Measurements from ENCODE around the gene DTD1.

DTD1 gene

DNA sequence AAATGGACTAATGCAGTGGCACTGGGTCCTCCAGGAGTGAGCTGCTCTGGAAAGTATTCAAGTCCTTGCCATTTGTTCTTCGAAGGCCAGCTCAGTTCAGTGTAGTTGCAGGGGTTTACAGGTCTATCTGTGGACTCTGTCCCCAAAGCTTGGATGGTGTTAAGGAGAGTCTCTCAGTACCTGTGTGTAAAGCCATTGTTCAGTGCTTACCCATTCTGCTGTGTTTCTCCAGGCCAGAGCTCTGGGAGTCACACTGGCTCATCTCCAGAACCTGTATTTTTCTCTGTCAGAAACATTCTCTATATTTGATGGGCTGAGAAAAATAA lies 66.6 kb downstream of the DTD1 start:
- Histone ChIP-seq H3K9me2 (replicated peaks; ENCODE audit: control insufficient read depth, low read length) (no peaks in the 10 kb centered on the region), H3K4me1 (ENCODE audit: control insufficient read depth, low read length) (peaks cover 10% of the 10 kb centered on the region), H4K20me1 (ENCODE audit: control insufficient read depth, insufficient read depth, low read depth, low read length) (no peaks in the 10 kb centered on the region), H3F3A (ENCODE audit: control insufficient read depth, insufficient read depth) (no peaks in the 10 kb centered on the region), H3K4me3 (ENCODE audit: low read length) (no peak overlapping the region), H3K27me3 (ENCODE audit: control insufficient read depth, low read length) (no peaks in the 10 kb centered on the region), H3K36me3 (ENCODE audit: control insufficient read depth, low read length) (no peaks in the 10 kb centered on the region), H3K9me3 (ENCODE audit: control insufficient read depth, insufficient read depth, low read length) (no peaks in the 10 kb centered on the region), H3K4me2 (ENCODE audit: low read length) (no peak overlapping the region), H3K27ac (ENCODE audit: low read depth, low read length) (no peak overlapping the region), H3K79me2 (ENCODE audit: control insufficient read depth, low read length) (no peaks in the 10 kb centered on the region)
- TF ChIP-seq, protein P1, sequence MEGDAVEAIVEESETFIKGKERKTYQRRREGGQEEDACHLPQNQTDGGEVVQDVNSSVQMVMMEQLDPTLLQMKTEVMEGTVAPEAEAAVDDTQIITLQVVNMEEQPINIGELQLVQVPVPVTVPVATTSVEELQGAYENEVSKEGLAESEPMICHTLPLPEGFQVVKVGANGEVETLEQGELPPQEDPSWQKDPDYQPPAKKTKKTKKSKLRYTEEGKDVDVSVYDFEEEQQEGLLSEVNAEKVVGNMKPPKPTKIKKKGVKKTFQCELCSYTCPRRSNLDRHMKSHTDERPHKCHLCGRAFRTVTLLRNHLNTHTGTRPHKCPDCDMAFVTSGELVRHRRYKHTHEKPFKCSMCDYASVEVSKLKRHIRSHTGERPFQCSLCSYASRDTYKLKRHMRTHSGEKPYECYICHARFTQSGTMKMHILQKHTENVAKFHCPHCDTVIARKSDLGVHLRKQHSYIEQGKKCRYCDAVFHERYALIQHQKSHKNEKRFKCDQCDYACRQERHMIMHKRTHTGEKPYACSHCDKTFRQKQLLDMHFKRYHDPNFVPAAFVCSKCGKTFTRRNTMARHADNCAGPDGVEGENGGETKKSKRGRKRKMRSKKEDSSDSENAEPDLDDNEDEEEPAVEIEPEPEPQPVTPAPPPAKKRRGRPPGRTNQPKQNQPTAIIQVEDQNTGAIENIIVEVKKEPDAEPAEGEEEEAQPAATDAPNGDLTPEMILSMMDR (IDR thresholded peaks at IDR 0.05; ENCODE audit: low read depth, low read length, poor library complexity, severe bottlenecking) = no peak
- TF ChIP-seq EZH2phosphoT487 (IDR thresholded peaks at IDR 0.05; ENCODE audit: borderline replicate concordance, low read length) = no peak

DNA sequence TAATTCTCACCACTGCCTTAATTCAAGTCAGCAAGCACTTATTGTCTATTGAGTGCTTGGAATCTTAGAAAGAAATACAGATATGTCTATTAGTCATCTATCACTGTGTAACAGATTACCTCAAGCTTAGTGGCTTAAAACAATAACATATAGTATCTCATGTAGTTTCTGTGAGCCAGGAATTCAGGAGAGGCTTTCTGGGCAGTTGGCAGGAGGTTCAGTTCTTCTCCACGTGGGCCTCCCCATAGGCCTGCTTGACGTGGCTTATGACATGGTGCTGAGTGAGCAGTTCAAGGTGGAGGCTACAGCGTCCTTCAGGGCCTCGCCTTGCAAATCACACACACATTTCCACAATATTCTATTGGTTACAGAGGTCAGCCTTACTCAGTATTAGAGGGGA lies 69.7 kb downstream of the DTD1 start:
- H4K20me1 ChIP-seq (ENCODE audit: control insufficient read depth, insufficient read depth, low read depth, low read length) = no peaks in the 10 kb centered on the region
- no peak overlapping the region for H3K4me3 ChIP-seq (ENCODE audit: low read length)
- no peaks in the 10 kb centered on the region for H3K79me2 ChIP-seq (ENCODE audit: control insufficient read depth, low read length)
- H3K36me3 ChIP-seq (ENCODE audit: control insufficient read depth, low read length) = no peaks in the 10 kb centered on the region
- H3K27ac ChIP-seq (ENCODE audit: low read depth, low read length) = no peak overlapping the region
- no peaks in the 10 kb centered on the region for H3K27me3 ChIP-seq (ENCODE audit: control insufficient read depth, low read length)
- no peak overlapping the region for H3K4me2 ChIP-seq (ENCODE audit: low read length)
- no peaks in the 10 kb centered on the region for H3K9me2 ChIP-seq (replicated peaks; ENCODE audit: control insufficient read depth, low read length)
- H3K9me3 ChIP-seq (ENCODE audit: control insufficient read depth, insufficient read depth, low read length) = no peaks in the 10 kb centered on the region
- H3F3A ChIP-seq (ENCODE audit: control insufficient read depth, insufficient read depth) = no peaks in the 10 kb centered on the region
- TF ChIP-seq, protein P1 (IDR thresholded peaks at IDR 0.05; ENCODE audit: low read depth, low read length, poor library complexity, severe bottlenecking) = no peak
- TF ChIP-seq EZH2phosphoT487 (IDR thresholded peaks at IDR 0.05; ENCODE audit: borderline replicate concordance, low read length) = no peak
- peaks cover 10% of the 10 kb centered on the region for H3K4me1 ChIP-seq (ENCODE audit: control insufficient read depth, low read length)

DNA sequence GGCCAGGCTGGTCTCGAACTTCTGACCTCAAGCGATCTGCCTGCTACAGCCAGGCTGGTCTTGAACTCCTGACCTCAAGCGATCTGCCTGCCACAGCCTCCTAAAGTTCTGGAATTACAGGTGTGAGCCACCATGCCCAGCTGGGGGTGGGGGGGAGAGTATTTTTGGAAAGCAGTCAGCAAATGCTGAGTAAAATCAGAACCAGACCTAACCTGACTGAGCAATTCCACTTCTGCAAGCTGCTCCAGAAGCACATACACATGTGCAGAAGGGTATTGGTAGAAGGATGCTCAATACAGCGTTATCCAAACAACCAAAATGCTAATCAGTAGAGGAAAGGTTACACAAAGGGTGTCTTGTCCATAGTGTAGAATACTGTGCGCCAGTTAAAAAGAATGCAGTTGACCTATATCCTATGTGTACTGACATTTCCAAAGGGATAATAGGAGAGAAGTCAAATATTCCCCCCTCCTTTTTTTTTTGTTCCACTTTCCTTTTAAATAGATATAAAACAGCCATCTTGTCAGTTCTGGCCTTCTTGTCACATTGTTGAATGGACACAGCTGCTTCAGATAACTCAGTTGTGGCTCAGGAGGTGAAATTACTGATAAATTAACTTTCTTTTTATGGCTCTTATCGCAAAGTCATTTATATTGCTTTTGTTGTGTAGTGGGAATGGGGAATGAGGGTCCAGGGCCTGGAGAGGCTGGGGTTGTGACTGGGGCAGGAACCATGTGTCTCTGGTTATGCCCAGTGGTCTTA lies 74.6 kb downstream of the DTD1 start:
- H3K36me3 ChIP-seq (ENCODE audit: control insufficient read depth, low read length) = no peaks in the 10 kb centered on the region
- no peaks in the 10 kb centered on the region for H3K27me3 ChIP-seq (ENCODE audit: control insufficient read depth, low read length)
- H3K4me2 ChIP-seq (ENCODE audit: low read length) = no peak overlapping the region
- H3K9me2 ChIP-seq (replicated peaks; ENCODE audit: control insufficient read depth, low read length) = no peaks in the 10 kb centered on the region
- no peaks in the 10 kb centered on the region for H4K20me1 ChIP-seq (ENCODE audit: control insufficient read depth, insufficient read depth, low read depth, low read length)
- TF ChIP-seq EZH2phosphoT487 (IDR thresholded peaks at IDR 0.05; ENCODE audit: borderline replicate concordance, low read length) = no peak
- TF ChIP-seq, protein P1 (IDR thresholded peaks at IDR 0.05; ENCODE audit: low read depth, low read length, poor library complexity, severe bottlenecking) = no peak
- H3K27ac ChIP-seq (ENCODE audit: low read depth, low read length) = no peak overlapping the region
- peaks cover 10% of the 10 kb centered on the region for H3K4me1 ChIP-seq (ENCODE audit: control insufficient read depth, low read length)
- no peaks in the 10 kb centered on the region for H3F3A ChIP-seq (ENCODE audit: control insufficient read depth, insufficient read depth)
- no peaks in the 10 kb centered on the region for H3K79me2 ChIP-seq (ENCODE audit: control insufficient read depth, low read length)
- H3K4me3 ChIP-seq (ENCODE audit: low read length) = no peak overlapping the region
- H3K9me3 ChIP-seq (ENCODE audit: control insufficient read depth, insufficient read depth, low read length) = no peaks in the 10 kb centered on the region

Data from DOHH2 (cell line).